GM19452 (cell line): ENCODE results near the gene RTP2.

Experiments used
- ATAC-seq: cut with Tn5 transposase; IDR thresholded peaks from one replicate; pipeline ENCODE4 v1.9.1; 2021; ENCODE audit not compliant: unreplicated experiment

Gene RTP2

GRCh38 chr3:187673012-187673411 is 29.3 kb downstream of the RTP2 start:
- ATAC-seq, result no peak

GRCh38 chr3:187669675-187670504 is 32.5 kb downstream of the RTP2 start, which contains the start of gene SST:
TSS of gene SST (minus strand) at chr3:187670394. CDS start at chr3:187670291, 103 bp downstream.
- no peak for ATAC-seq

- no peak for ATAC-seq
Observed at GRCh38 chr3:187667526-187667925, 34.8 kb downstream of the RTP2 start.

GRCh38 chr3:187665764-187666402 is 36.5 kb downstream of the RTP2 start:
- no peak for ATAC-seq

- no peak for ATAC-seq
Observed at GRCh38 chr3:187665010-187665409, 37.3 kb downstream of the RTP2 start.

- no peak for ATAC-seq
Observed at GRCh38 chr3:187662848-187663409, 39.4 kb downstream of the RTP2 start.

GRCh38 chr3:187661267-187661666 is 41.1 kb downstream of the RTP2 start:
- no peak for ATAC-seq

- no peak for ATAC-seq
Observed at GRCh38 chr3:187651282-187651681, 51.1 kb downstream of the RTP2 start.
